A172 (cell line): ENCODE measurements around the gene ANO7. TPM values are rescaled to one million over a fixed set of nuclear protein-coding genes. Genes with fewer than 3 reads are reported as not detected.

Source experiments
- DNase-seq: peaks from one replicate; pipeline ENCODE4 v3.0.0-alpha.2; 2015; ENCODE audit warnings: low spot score
- total RNA-seq: library from RNA; depleted of rRNA; stranded (reverse); fragments of >200 nt; shearing (Covaris generic); gene quantifications from 2 replicates; pipeline ENCODE4 v1.2.3, GENCODE V29; 2014

ANO7 gene
- total RNA-seq, 1 experiment from 2014 or later: 0.03 TPM

DNA sequence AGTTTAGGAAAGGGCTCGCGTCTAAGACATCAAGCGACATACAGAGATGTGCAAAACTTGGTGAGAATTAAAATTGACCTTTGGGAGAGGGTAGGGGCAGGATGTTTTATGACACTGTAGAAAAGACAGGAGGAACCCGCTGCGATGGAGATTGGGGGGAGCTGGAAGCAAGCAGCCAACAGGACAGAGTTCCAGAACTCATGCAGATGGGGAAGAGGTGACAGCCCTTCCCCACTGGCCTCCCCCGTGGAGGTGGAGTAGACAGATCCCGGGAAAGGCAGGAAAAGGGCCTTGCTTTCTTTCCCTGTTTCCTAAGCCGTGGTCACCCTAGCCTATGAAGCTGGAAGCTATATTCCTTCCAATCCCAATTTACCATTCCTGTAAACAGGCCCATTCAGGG is 39.1 kb downstream of the ANO7 start:
- no peak for DNase-seq

DNA sequence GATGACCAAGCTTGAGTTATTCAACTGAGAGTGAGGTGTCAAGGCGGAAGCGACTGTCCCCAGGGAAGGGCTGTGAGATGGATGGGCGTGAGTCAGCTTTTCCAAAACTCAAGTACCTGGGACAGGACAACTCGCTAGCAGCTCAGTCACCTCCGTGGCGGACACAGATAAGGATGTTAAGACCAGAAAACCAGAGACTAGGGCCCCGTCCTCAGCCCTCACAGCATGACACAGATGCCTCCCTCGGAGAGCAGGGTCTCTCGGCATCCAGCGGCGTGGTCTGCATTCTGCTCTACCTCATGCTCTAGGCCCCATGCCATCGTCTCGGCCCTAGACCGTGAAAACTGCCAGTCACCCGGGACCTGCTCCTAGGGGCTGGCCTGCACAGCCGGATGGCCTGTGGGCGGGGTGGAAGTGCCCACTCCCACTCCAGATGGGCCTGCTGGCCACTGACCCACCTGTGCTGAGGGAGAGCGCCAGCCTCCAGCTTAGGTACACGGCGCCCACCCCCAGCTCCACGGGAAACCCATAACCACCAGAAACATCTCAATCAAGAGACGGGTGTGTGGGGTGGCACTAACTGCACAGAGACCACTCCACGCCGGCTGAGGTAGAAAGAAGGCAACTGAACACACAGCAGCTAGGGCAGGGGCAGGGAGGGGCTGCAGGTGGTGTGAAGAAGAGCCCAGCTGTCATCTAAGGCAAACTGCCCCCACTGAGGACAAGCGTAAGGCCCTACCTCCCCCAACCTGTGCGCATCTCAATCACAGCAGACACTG is 39.8 kb downstream of the ANO7 start:
- no peak for DNase-seq

GRCh38 chr2:241228860-241229516 is 40.5 kb downstream of the ANO7 start:
- DNase-seq: no peak

DNA sequence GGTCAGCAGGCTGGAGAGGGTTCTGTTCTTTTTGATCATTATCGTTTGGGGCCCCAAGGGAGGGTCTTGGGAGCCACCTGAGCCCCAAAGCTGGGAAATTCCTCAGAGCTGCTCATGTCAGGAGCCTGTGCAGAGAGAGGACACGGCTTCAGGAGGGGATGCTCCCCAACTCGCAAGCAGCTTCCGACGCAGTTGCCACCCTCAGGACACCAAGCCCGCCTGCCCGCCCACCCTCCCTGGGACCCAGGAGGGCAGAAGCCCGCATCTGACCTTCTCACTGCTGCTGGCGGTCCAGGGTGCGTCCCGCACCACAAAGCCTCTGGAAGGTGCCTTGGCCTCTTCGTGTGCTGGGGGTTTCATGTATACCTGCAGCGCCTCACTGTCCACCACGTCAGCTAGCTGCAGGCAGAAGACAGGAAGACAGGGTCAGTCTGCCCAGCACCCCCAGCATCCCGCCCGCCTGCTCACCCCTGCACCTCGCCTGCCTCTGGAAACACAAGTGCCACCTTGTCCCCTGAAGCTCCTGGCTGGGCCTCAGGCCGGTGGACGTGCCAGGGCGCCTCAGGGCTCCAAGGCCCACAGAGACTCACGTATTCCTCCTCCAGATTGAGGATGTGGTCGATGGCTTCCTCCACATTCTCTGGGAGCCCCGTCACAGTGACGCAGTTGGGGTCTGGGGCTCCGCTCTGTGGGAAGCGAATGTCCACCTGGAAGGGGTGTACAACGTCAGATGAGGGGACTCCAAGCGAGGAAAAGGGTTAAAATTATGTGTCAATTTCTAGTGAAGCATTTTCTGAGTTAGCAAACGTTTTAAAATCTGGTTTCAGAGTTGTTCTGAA is 41.3 kb downstream of the ANO7 start:
- DNase-seq: no peak

DNA sequence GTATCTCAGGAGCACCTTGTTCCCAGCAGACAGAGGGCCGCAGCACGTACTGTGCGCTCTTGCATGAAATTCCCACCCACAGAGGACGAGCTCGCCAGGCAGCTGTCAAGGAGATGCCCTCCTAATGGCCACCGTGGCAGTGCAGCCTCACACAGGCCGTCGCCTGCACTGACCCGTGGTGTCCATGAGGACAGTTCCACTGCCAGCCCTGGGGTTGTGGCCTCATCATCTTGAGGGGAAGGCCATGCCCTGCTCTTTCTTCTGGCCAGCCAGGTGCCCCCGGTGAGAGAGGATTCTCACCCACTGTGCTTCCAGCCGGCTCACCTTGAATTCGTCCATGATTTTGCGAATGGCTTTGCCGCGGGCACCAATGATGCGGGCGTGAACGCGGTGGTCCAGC is 42.0 kb downstream of the ANO7 start:
- DNase-seq: no peak

DNA sequence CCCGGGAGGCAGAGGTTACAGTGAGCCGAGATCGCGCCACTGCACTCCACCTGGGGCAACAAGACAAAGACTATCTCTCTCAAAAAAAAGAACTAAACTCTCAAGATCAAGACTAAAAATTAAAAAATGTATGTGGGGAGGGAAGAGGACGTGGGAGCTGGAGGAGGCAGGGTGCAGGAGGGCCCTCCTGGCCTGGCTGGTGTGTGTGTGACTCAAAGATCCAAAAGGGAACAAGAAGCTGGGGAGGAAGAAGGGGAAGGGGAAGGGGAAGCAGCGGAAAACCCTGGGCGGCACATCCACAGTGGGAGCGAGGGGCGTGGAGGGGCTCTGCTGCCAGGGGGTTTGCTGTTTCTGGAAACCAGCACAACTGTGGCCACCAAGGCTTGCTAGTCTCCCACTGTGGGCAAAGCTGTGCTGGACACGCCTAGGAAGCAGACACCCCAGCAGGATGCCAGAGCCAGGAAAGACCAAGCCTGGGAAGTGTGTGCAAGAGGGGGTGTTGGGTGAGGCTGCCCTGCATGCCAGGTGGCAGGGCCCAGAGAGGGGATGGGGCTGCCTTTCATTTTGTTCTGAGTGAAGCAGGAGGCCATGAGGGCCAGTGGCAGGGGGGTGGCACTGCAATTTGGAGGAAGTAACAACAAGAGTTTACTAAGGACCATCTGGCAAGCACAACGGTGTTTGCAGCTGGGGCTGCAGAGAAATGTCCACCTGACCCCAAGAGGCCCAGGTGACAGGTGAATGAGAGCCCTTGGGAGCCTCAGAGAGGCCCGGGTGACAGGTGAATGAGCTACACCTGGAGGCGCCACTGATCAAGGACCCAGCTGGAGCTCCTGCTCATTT is 44.5 kb downstream of the ANO7 start:
- DNase-seq: no peak

DNA sequence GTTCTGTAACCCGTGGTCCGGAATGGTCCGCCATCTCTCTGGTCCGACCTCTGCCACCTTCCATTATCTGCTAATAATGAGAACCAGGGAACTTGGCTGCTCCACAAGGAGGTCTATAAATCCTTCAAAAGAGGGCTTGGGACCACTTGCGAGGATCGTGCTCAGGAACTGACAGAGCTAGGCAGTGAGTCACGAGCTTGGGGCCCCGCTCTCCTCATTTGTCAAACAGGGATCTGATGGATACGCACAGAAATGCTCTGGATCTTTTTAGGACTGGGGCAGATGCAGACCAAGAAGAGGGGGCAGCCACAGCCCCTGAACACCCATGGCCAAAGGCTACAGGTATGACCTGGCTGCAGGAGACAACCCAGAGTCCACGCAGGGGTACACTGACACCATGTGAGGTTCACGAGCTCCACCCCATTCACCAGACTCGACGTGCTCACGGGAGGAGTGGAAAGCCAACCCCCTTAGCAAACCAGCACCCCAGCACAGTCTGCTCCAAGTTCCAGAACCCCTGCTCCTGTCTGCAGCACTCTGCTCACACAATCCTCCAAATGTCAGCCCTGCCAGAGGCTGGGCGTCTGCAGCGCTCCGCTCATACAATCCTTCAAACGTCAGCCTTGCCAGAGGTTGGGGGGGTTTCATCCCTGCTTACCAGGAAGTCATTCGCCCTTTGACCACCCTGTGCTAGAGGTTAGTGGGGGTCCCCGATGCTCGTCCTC is 45.8 kb downstream of the ANO7 start:
- DNase-seq: no peak

- DNase-seq: no peak
These were observed 46.7 kb downstream of the ANO7 start for GRCh38 chr2:241234962-241235740.

DNA sequence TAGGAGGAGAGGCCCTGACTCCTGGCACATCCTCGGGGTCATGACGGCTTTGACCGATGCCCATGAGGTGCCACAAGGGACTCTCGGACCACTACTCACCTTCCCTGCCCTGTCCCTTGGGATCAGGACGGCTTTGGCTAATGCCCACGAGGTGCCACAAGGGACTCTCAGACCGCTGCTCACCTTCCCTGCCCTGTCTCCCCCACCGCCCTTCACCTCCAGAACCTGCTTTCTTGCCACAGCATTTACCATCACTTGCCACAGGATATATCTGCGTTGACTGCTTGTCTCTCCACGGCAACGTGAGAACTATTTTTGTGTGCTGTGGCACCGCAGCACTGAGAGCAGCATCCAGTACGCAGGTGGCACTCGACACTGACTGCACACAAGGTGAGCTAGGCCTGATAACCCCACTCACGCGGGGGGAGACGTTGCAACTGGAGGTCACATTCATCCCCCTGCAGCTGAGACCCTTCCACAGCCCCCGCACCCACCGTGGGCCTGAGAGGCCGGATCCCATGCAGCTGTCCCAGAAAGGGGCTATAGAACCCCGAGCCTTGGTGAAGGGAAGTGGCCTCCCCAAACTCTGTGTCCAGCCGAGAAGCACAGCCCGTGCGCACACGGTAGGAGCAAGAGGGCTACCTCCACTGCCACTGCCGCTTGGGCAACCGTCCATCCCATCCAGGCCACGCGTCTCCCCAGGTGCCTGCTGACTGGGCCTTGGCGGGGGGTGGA is 47.5 kb downstream of the ANO7 start:
- no peak for DNase-seq

DNA sequence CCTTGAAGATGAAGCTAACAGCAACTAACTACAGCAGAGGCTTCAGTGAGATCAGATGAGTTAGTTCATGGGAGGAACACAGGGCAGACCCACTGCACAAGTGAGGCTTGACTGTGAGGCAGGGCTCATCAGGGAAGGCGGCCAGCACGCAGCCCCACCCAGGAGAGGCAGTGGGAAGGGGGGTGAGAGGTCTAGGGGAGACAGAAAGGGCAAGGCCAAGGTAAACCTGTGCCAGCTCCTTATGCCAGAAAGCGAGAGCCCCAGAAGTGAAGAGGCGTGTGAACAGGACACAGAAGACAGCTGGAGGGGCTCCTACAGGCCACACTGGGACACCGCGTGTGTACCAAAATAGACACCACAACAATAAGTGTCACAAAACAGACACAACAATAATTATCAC is 48.6 kb downstream of the ANO7 start:
- no peak for DNase-seq

DNA sequence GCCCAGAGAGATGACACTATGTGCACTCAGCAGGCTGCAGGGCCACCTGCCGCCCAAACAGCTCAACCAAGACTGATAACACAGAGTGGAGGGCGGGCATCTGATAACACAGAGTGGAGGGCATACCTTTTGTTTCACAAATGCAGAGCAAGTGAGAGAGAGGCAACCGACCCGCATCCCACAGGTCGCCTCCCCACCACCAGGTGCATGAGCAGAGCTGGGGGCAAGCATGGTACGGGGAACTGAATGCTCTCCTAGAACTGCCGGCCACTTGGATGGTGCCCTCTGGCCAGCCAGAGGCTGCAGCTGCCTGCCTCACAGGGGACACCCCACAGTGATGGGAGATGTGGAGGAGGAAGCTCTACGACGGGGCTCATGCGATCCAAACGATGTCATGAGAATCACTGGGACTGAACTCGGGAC is 49.5 kb downstream of the ANO7 start:
- DNase-seq: no peak

DNA sequence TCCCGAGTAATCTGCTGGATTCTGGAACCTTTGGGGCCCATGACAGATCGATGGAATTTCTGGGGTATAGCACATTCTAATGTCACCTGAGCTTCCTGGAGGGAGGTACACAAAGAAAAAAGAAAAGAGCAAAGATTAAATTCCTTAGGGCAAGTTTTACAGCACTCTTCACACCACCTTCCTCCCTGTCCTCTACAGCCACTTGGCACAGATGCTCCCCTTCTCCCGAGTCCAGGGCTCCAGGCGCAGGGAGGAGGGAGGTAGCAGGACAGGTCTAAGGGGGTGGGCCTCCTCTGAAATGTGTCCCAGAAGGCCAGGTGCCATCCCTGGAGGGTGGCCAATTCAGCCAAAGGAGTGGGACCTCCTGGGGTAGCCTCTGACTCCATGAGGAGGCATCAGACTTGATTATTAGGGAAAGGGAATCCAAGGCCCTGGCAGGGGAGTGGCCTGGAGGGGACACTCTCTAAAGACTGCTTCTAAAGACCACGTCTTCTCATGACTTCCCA is 50.3 kb downstream of the ANO7 start:
- DNase-seq: no peak

GRCh38 chr2:241239552-241240202 is 51.2 kb downstream of the ANO7 start:
- DNase-seq: no peak

DNA sequence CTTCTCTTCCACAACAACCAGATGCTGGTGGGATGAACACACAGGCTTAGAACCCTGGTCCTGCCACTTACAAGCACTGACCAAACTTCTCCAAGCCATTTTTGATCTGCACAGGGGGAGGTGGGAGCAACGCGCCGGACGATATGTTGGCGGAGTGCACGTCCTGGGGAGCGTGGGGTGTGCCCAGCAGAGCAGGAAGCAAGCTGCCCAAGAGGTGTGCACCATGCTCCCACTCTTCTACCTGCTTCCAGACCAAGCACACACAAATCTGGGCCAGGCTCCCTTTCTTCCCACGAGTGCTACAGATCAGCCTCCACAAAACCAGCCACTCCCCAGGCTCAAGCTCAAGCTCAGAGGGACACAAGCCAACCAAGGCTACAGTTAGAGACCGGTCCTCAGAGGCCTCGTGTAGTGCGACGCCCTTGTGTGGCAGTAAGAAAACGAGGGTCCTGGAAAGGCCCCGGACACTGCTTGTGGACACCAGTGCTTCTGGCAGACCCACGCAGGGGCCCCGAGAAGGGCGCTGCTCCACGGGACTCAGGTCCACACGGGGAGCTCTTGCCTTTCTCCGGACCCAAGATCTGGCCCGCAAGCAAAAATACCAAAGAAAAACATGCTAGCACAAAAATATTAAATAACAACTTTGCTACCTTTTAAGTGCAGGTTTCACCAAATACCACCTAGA is 52.0 kb downstream of the ANO7 start:
- DNase-seq: no peak

- DNase-seq: no peak
These were observed 53.2 kb downstream of the ANO7 start for GRCh38 chr2:241241669-241242068.

- no peak for DNase-seq
These were observed 53.8 kb downstream of the ANO7 start for GRCh38 chr2:241242306-241242705.

DNA sequence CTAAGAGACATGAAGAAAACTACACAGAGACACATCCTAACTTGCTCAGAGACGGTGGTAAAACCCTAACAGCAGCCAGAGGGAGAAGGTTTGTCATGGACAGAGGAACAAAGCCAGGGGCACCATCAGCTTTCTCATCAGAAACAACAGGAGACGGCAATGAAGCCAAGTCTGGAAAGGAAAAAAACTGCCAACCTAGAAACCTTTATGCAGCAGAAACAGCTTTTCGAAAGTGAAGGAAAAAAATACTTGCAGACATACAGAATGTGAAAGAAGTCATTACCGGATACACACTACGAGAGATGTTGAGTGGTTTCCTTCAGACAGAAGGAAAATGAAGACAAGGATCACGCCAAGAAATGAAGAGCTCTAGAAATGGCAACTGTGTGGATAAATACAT is 55.9 kb downstream of the ANO7 start:
- no peak for DNase-seq

GRCh38 chr2:241248289-241248688 is 59.8 kb downstream of the ANO7 start:
- DNase-seq: no peak
